IMR-90 (cell line): Measurements from ENCODE around the gene SCCPDH. TPM values are rescaled to one million over a fixed set of nuclear protein-coding genes. Genes with fewer than 3 reads are reported as not detected.

Source experiments
- ATAC-seq: fragments of 200-7000 bp; cut with Tn5 transposase; 2 replicates; pipeline ENCODE4 v1.9.1; 2020; ENCODE audit warnings: low read depth, mild to moderate bottlenecking, moderate library complexity
- BruUV-seq: library from RNA; stranded (reverse); fragments of 400-500 nt; replicated peaks from 2 replicates; lab custom pipeline; 2021; lab: Mats Ljungman, UMichigan
- CTCF ChIA-PET: fragments of 300-600 bp; formaldehyde crosslinking; extraction: SDS; loops from one replicate; lab custom pipeline; 2021; ENCODE audit warnings: antibody characterized with exemption; lab: Yijun Ruan, JAX
- POLR2A ChIA-PET: fragments of 300-600 bp; sonication (Branson Sonifier 250); formaldehyde crosslinking; loops from one replicate; lab custom pipeline; 2022; ENCODE audit warnings: antibody characterized with exemption; ENCODE audit not compliant: unreplicated experiment; lab: Charles Lee
- DNase-seq: peaks from one replicate; pipeline ENCODE4 v3.0.0; 2013
- H2AFZ ChIP-seq: replicated peaks from 2 replicates; pipeline ENCODE3; 2013; ENCODE audit warnings: low read length, mild to moderate bottlenecking; ENCODE audit not compliant: poor library complexity
- H2AK5ac ChIP-seq: 2 replicates; pipeline ENCODE4 v1.6.1; 2013; ENCODE audit warnings: low read depth, low read length, inconsistent platforms
- H2AK9ac ChIP-seq: replicated peaks from 2 replicates; pipeline ENCODE3; 2013; ENCODE audit warnings: mild to moderate bottlenecking, low read depth, low read length, moderate library complexity; ENCODE audit not compliant: poor library complexity
- H2BK120ac ChIP-seq: 2 replicates; pipeline ENCODE4 v1.6.1; 2013; ENCODE audit warnings: low read depth, low read length, inconsistent platforms
- H2BK15ac ChIP-seq: 3 replicates; pipeline ENCODE4 v1.6.1; 2013; ENCODE audit warnings: low read depth, low read length, inconsistent platforms
- H2BK20ac ChIP-seq: 2 replicates; pipeline ENCODE4 v1.6.1; 2013; ENCODE audit warnings: low read depth, mild to moderate bottlenecking, inconsistent platforms, low read length, moderate library complexity
- H2BK5ac ChIP-seq: 2 replicates; pipeline ENCODE4 v1.6.1; 2013; ENCODE audit warnings: mild to moderate bottlenecking, low read depth, low read length, inconsistent platforms; ENCODE audit not compliant: poor library complexity, severe bottlenecking
- H3K14ac ChIP-seq: replicated peaks from 2 replicates; pipeline ENCODE4 v1.6.1; 2013; ENCODE audit warnings: low read depth, low read length, inconsistent platforms
- H3K18ac ChIP-seq: 2 replicates; pipeline ENCODE4 v1.6.1; 2013; ENCODE audit warnings: low read depth, low read length, control low read depth
- H3K23ac ChIP-seq: 2 replicates; pipeline ENCODE4 v1.6.1; 2013; ENCODE audit warnings: low read depth, low read length, inconsistent platforms
- H3K27ac ChIP-seq: 2 replicates; pipeline ENCODE4 v1.5.1; 2013; ENCODE audit warnings: mild to moderate bottlenecking, control low read depth, low read length; ENCODE audit not compliant: insufficient read depth
- H3K27me3 ChIP-seq: 2 replicates; pipeline ENCODE4 v1.6.1; 2013; ENCODE audit warnings: low read length; ENCODE audit not compliant: control insufficient read depth, insufficient read depth
- H3K36me3 ChIP-seq: 2 replicates; pipeline ENCODE4 v1.6.1; 2013; ENCODE audit warnings: low read length, mixed read lengths; ENCODE audit not compliant: control insufficient read depth, insufficient read depth
- H3K4ac ChIP-seq: 2 replicates; pipeline ENCODE4 v1.6.1; 2013; ENCODE audit warnings: low read depth, low read length, inconsistent platforms
- H3K4me1 ChIP-seq: 2 replicates; pipeline ENCODE4 v1.6.1; 2013; ENCODE audit warnings: low read length, mixed read lengths; ENCODE audit not compliant: control insufficient read depth, insufficient read depth
- H3K4me2 ChIP-seq: 2 replicates; pipeline ENCODE4 v1.6.1; 2013; ENCODE audit warnings: low read depth, mild to moderate bottlenecking, control low read depth, low read length, moderate library complexity
- H3K4me3 ChIP-seq: 2 replicates; pipeline ENCODE4 v1.5.1; 2013; ENCODE audit warnings: low read depth, mild to moderate bottlenecking, control low read depth, low read length, moderate library complexity; ENCODE audit not compliant: insufficient read depth
- H3K56ac ChIP-seq: 2 replicates; pipeline ENCODE4 v1.6.1; 2013; ENCODE audit warnings: low read length, inconsistent platforms; ENCODE audit not compliant: insufficient read depth; ENCODE audit errors: extremely low read depth
- H3K79me1 ChIP-seq, 2 experiments: 2 replicates each; pipeline ENCODE4 v1.6.1; 2013; ENCODE audit warnings: low read length in 2 of 2, inconsistent platforms in 1 of 2, low read depth in 1 of 2
- H3K9ac ChIP-seq: 2 replicates; pipeline ENCODE4 v1.6.1; 2013; ENCODE audit warnings: low read depth, low read length, control low read depth
- H3K9me1 ChIP-seq: 2 replicates; pipeline ENCODE4 v1.6.1; 2013; ENCODE audit warnings: low read length, inconsistent platforms; ENCODE audit not compliant: insufficient read depth
- H3K9me3 ChIP-seq: 2 replicates; pipeline ENCODE4 v1.6.1; 2013; ENCODE audit warnings: low read length; ENCODE audit not compliant: control insufficient read depth, insufficient read depth
- H4K20me1 ChIP-seq: 2 replicates; pipeline ENCODE4 v1.6.1; 2013; ENCODE audit warnings: low read length, inconsistent platforms; ENCODE audit not compliant: insufficient read depth
- H4K5ac ChIP-seq: 2 replicates; pipeline ENCODE4 v1.6.1; 2013; ENCODE audit warnings: mild to moderate bottlenecking, low read depth, low read length, control low read depth
- H4K8ac ChIP-seq, 2 experiments: 2 replicates each; pipeline ENCODE4 v1.6.1; 2013; ENCODE audit warnings: low read depth in 2 of 2, low read length in 2 of 2, control low read depth in 1 of 2, inconsistent platforms in 1 of 2
- H4K91ac ChIP-seq: 2 replicates; pipeline ENCODE4 v1.6.1; 2013; ENCODE audit warnings: low read depth, low read length, inconsistent platforms; ENCODE audit not compliant: insufficient read depth
- MXI1 ChIP-seq: IDR thresholded peaks from 2 replicates; pipeline ENCODE4 v1.6.1; 2012; ENCODE audit warnings: low read depth, mild to moderate bottlenecking, low read length, moderate library complexity, borderline replicate concordance
- WGBS, 2 experiments: methylation state at CpG; one replicate each; pipeline versions ENCODE4 v1.1.5 to v1.1.7; 2013; ENCODE audit warnings: missing lambda C conversion rate in 2 of 2; ENCODE audit not compliant: insufficient read length in 1 of 2; ENCODE audit errors: extremely low coverage in 2 of 2; 5-methylcytosine and 5-hydroxymethylcytosine counted together
- dilution Hi-C: fragments of 300-500 bp; cut with HindIII; formaldehyde crosslinking; loops from one replicate; pipeline ENCODE4 v1.14.3; 2018; ENCODE audit warnings: low sequenced_read_pairs; ENCODE audit not compliant: unreplicated experiment
- in situ Hi-C: fragments of 300-500 bp; cut with MboI; formaldehyde crosslinking; loops from 3 replicates; pipeline ENCODE4 v1.14.3; 2019; ENCODE audit warnings: low sequenced_read_pairs, inconsistent platforms, mixed read lengths
- intact Hi-C: fragments of 100-400 bp; cut with micrococcal nuclease; formaldehyde crosslinking; loops from 2 replicates; pipeline ENCODE4 v1.10.0; 2022
- polyA plus RNA-seq, 3 experiments: library from polyadenylated mRNA; depleted of rRNA; stranded (reverse); fragments of >200 nt; gene quantifications; 2 replicates each; pipeline ENCODE4 v1.2.3, GENCODE V29; 2012; ENCODE audit warnings: low replicate concordance in 1 of 3
- total RNA-seq: library from RNA; depleted of rRNA; stranded (reverse); fragments of >200 nt; gene quantifications from 2 replicates; pipeline ENCODE4 v1.2.3, GENCODE V29; 2012
- TF ChIP-seq, protein P1 (sequence below): fragments of 150-350 bp; IDR thresholded peaks from 2 replicates; pipeline ENCODE4 v1.6.1; 2017; ENCODE audit warnings: mild to moderate bottlenecking, antibody characterized with exemption, low read length, low read depth

SCCPDH gene
- total and polyA plus RNA-seq, 2 of the 4 experiments (the other 2 are of a cell fraction) = 26.9 to 37.8 TPM

DNA sequence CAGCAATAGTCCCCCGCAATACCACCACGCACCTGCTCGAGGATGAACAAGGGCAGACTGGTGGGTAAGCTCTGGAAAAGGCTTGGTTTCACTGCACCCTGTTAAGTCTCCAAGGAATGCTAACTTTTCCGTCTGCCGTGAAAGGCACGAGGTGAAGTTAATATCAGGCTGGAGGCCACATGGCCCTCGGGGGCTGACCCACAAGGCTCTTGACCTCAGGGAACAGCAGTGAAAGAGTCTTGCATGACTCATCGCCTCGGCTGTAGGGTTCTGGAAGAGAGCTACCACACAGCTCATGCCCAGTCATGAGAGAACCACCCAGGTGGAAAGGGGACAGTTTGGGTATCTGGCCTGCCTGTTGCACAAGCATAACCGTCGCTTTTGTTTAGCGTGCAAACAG is 24.7 kb downstream of the SCCPDH start:
- Histone ChIP-seq H2BK20ac (no peak overlapping the region), H2AK5ac (no peak overlapping the region), H2BK120ac (no peak overlapping the region), H3K9ac (no peak overlapping the region), H3K4me3 (no peak overlapping the region), H2BK5ac (no peak overlapping the region), H4K5ac (no peak overlapping the region), H3K18ac (no peak overlapping the region), H3K9me1 (peaks cover 3% of the 10 kb centered on the region; the same call in 1 of the 2 replicates), H4K20me1 (no peaks in the 10 kb centered on the region), H3K4me1 (no peaks in the 10 kb centered on the region), H4K8ac (no peak overlapping the region), H2AK9ac (no peak overlapping the region), H3K79me1 (peaks cover 0 to 2% of the 10 kb centered on the region in 2 experiments; a peak in 1 of 4 replicates), H3K9me3 (no peaks in the 10 kb centered on the region), H3K36me3 (peaks cover 5% of the 10 kb centered on the region), H3K27me3 (no peaks in the 10 kb centered on the region), H3K23ac (no peak overlapping the region), H3K14ac (no peak overlapping the region), H3K27ac (no peak overlapping the region), H2BK15ac (no peak overlapping the region), H3K4ac (no peak overlapping the region), H4K91ac (no peak overlapping the region), H2AFZ (no peak overlapping the region), H3K4me2 (no peak overlapping the region), H3K56ac (no peak overlapping the region)
- 98% methylated on average over 5 of the region's 12 CpGs; no CpG with 5 or more reads in 1 of the 2 experiments for WGBS, 2 experiments
- ChIA-PET POLR2A (no interaction called here), CTCF (no interaction called here)
- no peak for ATAC-seq
- dilution Hi-C loops (no loop called here), intact Hi-C loops (no loop called here), in situ Hi-C loops (no loop called here)
- TF ChIP-seq, protein P1, sequence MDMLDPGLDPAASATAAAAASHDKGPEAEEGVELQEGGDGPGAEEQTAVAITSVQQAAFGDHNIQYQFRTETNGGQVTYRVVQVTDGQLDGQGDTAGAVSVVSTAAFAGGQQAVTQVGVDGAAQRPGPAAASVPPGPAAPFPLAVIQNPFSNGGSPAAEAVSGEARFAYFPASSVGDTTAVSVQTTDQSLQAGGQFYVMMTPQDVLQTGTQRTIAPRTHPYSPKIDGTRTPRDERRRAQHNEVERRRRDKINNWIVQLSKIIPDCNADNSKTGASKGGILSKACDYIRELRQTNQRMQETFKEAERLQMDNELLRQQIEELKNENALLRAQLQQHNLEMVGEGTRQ = no peak
- no peak for TF ChIP-seq MXI1
- no peak for DNase-seq
- no TSS peak for BruUV-seq
